ENCODE data around the gene PTPN1. TPM values are rescaled to one million over a fixed set of nuclear protein-coding genes. Genes with fewer than 3 reads are reported as not detected.
"Not testable (repeated sequence)": the region's sequence is repeated elsewhere in the genome, so short reads cannot be mapped to it uniquely, and the experiment has no call there.

The PTPN1 gene
- total RNA-seq, 1 donor from 2014 or later = 15.9 TPM

DNA sequence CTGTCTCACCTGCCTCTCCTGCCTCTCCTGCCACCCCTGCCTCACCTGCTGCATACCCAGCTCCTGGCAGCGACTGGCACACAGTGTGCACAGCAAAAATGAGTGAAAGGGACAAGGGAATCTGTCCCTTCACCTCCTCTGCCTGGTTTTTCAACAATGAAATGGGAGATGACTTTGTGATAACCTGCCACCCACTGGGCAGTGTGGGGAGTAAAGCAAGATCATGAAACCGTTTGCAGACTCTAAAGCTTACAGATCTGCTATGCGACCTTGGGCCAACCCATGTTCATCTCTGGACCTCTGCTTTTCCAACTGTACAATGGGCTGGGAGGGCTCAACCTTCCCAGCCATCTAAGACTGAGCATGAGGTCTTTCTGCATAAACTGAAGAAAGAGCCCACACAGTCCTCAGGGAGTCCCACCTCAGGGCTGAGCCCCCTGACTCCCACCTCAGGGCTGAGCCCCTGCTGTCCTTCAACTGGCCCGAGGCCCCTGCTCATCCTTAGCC, 100.1 kb downstream of the PTPN1 start:
- DNase-seq = no peak

DNA sequence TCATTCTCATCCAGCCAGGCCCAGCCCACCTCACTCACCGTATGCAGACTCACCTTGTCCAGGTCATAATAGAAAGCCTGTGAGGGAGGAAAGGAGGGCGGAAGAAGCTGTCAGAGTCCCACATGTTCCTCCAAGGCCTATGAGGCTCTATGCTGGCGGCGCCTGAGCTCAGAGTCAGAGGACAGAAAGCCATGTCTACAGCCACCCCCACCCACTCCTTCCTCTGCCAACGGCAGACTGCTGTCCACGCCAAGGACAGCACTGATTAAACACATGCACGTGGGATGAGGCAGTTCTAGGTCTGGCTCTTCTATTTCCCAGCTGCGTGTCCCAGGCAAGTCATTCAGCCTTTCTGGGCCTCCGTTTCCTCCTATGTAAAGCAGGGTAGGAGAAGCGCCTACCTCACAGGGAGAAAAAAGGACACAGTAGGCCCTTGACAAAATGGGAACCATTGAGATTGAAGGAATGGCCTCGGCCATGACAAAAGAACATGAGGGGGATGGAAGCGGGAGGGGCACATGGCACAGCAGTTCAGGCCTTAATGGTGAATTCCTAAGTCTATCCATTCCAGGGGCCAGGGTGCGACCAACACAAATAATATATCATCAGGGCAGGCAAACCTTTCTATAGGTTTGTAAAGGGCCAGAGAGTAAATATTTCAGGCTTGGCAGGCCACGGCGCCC, 101.1 kb downstream of the PTPN1 start:
- no peak for DNase-seq

DNA sequence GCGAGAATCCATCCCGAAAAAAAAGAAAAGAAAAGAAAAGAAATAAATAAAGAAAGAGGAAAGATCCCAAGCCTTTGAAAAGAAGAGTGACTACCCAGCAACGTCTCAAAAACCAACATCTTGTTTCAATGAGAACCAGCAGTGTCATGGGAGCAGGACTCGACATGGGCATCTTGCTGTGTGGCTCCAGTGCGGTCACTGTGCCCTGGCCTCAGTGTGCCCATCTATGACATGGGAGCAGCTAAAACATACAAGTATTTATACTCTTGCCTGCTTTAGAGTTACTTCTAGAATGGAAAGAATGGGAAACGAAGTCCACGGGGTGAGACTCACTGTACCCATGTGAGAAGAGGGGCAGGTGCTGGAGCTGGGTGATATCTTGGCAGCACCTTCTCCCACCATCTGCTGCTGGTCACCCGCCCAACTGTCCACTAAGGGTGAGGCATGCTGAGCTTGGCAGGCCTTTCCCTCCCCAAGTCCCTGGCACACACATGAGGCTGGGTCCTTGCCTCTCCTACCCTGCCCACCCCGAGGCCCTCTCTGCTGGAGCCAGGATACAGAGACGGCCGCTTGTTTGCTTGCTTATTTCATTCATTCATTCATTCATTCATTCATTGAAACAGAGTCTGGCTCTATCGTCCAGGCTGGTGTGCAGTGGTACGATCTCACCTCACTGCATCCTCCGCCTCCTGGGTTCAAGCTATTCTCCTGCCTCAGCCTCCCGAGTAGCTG, 103.4 kb downstream of the PTPN1 start:
- DNase-seq = no peak

DNA sequence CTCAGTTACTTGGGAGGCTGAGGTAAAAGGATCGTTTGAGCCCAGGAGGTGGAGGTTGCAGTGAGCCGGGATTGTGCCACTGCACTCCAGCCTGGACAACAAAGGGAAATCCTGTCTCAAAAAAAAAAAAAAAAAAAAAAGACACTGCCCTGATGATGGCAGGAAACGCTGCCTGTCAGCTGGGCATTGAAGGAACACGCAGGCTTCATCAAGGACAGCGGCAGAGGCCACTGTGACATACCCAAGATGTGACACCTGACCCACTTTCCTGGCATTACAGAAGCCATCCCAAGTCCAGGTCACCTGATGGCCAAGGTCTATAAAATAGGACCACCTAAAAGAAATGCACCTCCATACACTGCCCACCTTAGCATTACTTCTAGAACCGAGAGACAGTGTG, 105.2 kb downstream of the PTPN1 start:
- DNase-seq = no peak

DNA sequence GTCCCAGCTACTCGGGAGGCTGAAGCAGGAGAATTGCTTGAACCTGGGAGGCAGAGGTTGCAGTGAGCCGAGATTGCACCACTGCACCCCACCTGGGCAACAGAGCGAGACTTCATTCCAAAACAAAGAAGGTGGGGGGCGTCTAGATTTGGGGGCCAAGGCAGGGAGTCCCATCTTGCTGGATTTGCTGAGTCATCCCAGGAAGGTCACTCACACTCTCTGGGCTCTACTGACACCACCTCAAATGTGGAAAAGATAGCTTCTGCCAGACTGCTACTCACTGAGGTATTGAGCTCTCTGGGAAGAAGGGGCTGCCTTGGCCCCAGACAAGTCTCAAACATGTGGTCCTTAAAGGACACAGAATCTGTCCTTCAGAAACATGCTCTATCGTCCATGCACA, 106.8 kb downstream of the PTPN1 start:
- DNase-seq = no peak

DNA sequence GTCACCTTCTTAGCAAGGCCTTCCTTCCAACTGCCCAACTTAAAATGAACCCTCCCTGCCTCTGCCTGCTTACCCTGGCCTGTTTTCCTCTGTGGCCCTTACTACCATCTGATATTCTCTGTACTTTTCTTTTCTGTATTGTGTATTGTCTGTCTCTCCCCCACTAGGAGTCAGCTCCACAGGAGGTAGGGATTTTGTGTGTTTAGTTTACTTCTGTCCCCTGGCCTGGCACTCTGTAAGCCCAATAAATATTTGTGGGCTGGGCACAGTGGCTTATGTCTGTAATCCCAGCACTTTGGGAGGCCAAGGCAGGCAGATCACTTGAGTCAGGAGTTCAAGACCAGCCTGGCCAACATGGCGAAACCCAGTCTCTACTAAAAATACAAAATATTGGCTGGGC, 108.4 kb downstream of the PTPN1 start:
- DNase-seq = no peak

DNA sequence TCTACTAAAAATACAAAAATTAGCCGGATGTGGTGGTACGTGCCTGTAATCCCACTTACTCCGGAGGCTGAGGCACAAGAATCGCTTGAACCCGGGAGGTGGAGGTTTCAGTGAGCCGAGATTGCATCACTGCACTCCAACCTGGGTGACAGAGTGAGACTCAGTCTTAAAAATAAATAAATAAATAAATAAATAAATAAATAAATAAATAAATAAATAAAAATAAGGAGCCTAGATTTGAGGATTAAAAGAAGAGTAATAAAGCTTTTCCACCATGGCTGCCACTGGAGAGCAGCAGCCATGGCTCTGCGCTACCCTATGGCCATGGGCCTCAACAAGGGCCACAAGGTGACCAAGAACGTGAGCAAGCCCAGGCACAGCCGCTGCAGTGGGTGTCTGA, 110.3 kb downstream of the PTPN1 start:
- not testable (repeated sequence) for DNase-seq

DNA sequence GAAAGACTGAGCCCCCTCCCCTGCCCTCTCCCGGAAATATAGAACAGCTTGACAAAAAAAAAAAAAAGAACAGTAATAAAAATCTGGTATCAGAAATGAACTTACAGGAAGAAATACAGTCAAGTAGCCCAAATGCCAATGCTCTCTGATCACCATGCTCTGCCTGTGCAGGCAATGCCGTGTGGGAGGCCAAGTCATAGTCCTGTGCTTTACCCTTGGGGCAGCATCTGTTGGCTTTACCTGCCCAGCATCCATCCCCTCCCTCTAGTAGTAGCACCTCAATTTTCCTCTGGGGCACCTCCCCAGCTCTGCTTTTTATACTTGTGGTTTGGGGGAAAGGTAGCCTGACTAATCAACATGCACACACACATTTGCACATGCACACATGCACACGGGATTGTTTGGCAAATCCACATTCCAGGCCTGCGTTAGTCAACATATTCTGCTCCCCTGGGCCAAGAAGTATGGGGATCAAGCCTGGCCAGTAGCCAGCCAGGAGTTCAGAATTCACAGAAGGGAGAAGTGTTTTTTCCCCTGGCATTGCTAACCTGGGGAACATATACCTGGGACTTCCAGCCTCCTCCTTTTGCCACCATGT, 111.0 kb downstream of the PTPN1 start:
- DNase-seq = no peak

DNA sequence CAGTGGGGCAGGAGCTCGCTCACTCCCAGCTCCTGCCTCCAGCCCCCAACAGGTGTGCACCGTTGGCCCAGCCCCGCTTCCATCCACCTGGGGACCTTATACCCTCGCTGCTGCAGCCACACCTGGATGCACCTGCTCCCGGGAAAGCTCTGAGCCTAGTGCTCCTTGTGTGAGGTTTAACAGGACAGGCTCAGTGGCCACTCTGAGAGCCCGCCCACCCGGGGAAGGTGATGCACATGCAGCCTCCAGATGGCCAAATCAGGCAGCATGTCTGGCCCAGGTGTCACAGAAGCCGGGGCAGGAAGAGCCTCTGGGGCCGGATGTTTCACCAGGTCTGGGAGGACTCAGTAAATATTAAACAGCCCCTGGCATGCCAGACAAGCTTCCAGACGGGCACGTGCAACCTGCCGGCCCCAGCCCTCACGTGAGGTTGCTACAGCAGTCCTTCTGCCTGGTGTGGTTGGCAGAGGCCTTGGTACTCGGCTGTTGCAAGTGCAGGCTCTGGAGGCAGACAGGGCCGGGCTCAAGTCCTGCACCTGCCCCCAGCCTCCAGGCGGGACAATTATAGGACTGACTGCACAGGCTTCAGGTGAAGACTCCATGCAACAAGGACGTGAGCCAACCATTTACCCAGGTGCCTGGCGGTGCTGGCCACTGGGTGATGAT, 114.3 kb downstream of the PTPN1 start:
- no peak for DNase-seq

DNA sequence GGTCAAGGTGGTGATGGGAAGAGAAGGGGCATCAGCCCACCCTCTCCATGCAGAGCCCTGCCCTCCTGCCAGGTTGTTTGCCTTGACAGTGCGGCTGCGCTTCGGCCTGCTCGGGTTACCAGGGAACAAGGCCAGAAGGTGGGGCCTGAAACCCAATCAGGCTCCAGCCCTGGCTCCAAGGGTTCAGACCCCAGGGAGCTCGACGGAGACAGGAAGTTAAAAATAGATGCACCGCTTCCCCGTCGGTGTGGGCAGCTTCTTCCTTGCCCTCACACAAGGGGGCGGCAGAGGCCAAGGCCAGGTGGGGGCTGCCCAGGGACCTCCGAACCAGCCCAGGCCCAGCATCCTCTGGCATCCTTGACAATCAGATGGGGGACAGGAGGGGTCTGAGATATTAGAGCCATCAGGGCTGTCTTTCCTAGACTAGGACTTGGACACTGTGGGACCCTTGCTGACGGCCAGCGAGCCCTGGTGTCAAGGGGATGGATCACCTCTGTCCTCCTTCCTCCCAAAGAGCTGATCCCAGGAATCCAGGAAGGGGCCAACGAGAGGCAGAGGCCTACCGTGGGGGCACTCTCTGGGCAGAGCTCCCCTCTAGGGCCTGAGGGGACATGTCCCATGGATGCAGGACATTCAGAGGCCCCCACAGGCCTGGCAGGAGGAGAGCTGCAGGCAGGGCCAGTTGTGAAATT, 115.9 kb downstream of the PTPN1 start:
- no peak for DNase-seq

DNA sequence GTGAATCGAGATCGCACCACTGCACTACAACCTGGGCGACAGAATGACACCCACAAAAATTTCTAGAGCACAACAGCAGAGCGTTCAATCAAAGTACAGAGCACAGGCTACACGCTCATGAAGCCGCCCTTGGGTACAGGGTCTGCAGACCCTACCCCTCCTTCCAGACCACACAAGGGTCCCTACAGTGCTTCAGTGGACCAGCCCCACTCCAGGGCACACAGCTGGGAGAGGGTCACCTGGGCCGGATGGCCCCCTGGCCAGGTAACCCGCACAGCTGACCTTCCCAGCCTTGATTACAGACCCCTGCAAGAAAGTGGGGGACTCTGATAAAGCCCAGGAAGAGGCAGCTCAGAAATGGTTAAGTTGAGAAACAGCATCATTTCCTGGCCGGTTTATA, 117.6 kb downstream of the PTPN1 start:
- no peak for DNase-seq

DNA sequence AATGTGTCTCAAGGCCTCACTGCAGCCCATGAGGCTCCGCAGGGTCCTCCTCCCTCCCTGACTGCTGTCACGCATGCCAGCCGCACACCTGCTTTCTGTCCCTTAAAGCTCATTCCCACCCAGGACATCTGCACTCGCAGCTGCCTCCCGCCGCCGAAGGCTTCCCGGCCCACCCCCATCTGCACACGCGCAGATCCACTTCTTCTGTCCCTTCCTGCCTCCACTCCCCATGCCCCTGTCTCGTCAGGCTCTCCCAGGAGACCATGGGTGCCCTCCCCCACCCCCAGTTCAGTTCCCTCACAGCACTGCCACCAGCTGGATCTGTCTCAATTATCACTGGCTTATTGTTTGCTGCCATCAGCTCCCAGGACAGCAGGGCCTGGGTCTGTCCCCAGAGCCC, 118.1 kb downstream of the PTPN1 start:
- DNase-seq = no peak

DNA sequence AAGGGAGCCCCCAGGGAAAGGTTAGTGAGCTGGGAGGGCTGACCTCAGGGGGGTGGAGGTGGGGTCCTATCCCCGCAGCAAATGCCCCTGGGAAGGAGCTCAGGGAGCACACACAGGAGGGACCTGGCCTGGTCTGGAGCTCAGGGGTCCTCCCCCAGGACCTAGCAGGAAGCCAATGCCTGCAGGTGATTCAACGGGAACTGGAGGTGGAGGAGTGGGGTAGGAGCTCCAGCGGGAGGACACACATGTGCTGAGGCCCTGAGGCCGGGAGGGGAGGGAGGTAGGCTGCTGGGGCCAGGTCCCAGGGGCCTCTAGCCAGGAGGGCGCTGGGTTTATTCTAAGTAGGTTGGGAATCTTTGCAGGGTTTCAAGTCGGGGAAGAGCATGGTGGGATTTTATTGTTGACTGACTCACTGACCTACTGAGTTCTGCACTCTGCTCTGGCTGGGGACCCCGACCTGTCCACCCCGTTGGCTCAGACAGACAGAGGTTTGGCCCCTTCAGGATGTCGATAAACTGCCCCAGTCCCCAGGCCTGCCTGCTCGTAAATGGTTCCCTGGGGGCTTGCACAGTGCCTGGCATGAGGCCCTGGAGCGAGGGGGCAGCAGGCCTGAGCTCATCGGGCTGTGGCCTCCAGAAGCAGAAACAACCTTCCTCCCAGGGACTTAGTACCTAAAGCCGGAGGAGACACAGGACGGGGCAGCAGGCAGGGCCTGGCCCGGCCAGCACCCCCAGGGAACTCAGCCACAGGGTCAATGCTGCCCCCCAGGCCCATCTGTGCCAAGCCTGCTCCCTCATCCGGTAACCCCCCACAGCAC, 118.9 kb downstream of the PTPN1 start:
- no peak for DNase-seq

DNA sequence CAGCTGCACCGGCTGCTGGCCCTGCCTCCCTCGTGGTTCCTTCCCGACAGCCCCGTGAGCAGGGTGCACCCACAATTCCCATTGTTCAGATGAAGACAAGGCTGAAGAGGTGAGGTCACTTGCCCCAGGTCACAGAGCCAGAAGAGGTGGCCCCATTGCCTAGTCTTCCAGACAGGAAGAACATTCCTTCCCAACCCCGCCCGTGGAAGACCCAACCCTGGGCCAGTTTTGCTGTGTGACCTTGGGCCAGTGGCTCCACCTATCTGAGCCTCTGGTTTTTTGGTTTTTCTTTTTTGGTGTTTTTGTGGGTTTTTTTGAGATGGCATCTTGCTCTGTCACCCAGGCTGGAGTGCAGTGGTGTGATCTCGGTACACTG, 119.5 kb downstream of the PTPN1 start:
- no peak for DNase-seq

DNA sequence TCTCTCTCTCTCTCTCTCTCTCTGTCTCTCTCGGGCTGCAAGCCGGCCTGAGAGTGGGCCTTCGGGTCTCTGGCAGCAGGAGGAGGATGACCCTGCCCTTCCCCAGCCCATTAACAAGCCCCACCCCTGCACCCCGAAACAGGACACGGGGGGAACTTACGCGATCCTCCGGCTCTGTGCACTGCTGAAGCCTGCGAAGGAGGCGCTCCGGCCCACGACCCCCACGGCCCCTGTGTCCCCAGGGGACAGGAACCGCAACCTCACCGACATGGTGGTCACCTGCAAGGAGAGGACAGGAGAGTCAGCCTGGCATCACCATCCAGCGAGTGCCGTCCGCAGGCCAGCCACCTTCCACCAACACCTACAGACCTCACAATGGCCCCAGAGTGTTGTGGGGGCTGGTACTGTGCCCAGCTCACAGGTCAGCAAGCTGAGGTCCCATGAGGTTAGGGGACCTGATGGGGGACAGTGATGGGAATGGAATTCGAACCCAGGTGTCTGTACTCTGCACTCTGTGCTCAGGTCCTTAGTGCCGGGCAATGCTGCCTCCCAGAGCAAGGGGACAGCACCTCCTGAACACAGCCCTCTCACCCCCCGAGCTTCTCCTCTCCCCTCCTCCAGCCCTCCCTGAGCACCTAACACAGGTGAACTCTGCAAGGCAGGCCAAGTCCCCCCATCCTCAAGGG, 120.5 kb downstream of the PTPN1 start:
- no peak for DNase-seq

DNA sequence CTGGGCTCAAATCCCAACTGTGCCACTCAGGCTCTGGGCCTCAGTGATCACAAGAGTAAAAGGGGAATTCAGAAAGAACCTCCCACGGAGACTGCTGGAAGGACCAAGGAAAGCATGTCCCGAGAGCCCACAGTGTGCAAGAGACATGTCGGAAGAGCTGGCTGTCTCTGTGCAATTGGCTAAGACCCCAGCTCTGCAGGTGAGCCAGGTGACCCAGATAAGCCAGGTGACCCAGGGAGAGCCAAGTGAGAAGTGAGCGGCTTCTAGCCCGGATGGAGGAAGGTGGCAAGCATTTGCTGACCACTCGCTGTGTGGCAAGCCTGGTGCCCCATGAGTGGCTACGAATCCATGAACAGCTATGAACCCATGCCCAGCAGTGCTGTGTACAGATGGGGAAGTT, 122.1 kb downstream of the PTPN1 start:
- no peak for DNase-seq

DNA sequence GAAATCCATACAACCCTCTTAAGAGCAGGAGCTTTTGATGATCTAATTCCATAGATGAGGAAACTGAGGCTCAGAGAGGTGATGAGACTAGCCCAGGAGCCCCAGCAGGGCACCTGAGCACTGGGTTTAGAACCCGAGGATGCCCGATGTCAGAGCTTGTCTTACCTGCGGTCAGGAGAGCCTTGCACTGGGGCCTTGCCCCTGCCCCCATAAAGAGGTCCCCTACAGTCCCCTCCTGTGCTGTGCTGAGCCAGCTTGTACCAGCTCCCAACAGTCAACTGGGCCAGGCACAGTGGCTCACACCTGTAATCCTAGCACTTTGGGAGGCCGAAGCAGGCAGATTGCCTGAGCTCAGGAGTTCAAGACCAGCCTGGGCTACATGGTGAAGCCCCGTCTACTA, 122.5 kb downstream of the PTPN1 start:
- DNase-seq = no peak

DNA sequence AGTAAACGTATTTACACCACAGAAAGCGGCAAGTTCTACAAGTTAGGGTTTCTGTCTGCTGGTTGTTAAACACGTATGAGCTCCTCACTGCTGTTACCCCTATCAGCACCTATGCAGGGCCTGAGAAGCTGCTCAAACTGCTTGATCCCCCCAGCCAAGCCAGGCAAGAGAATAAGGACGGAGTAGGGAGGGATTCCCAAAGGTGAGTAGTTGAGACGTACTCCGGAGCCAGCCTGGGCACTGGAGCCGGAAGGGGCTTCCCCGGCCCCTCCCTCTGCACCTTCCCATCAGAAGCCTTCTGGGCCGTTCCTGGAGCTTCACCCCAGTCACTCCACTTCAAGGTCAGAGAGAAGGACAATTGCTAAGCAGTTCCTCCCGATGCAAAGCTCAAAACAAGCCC, 123.2 kb downstream of the PTPN1 start:
- DNase-seq = no peak

DNA sequence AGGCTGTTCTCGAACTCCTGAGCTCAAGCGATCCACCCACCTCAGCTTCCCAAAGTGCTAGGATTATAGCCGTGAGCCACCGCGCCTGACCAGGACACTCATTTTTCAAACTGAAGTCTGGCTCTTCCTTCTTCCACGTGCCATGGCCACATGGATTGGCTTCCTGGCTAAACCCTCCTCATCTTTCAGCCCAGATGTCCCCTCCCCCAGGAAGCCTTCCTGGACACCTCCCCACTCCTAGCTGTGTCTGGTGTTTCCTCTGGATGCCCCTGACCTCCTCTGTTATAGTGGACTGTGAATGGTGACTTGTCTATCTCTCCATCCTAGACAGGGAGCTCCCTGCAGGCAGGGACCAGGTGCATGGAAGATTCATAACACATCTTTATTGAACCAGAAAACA, 124.0 kb downstream of the PTPN1 start:
- DNase-seq = no peak
